Mesenchymal stem cell (in vitro differentiated cells and primary cell): Measurements from ENCODE around the gene USP7.

Source experiments
- DNase-seq: peaks from one replicate; pipeline ENCODE4 v3.0.0-alpha.2; 2013
- H2AFZ ChIP-seq: one replicate; pipeline ENCODE4 v1.6.1; 2013; ENCODE audit warnings: low read depth, mild to moderate bottlenecking, control low read depth, inconsistent platforms, low read length, moderate library complexity
- H2AK5ac ChIP-seq: 2 replicates; pipeline ENCODE4 v1.6.1; 2013; ENCODE audit warnings: low read length, moderate library complexity, mild to moderate bottlenecking, inconsistent platforms; ENCODE audit not compliant: severe bottlenecking
- H2BK120ac ChIP-seq: one replicate; pipeline ENCODE4 v1.6.1; 2013; ENCODE audit warnings: low read depth, mild to moderate bottlenecking, inconsistent platforms, low read length, moderate library complexity
- H2BK12ac ChIP-seq, 2 experiments: one replicate each; pipeline ENCODE4 v1.6.1; 2013; ENCODE audit warnings: inconsistent platforms in 2 of 2, low read length in 2 of 2, mild to moderate bottlenecking in 2 of 2, moderate library complexity in 2 of 2, control low read depth in 1 of 2
- H2BK15ac ChIP-seq: one replicate; pipeline ENCODE4 v1.6.1; 2013; ENCODE audit warnings: mild to moderate bottlenecking, low read depth, inconsistent platforms; ENCODE audit not compliant: poor library complexity, severe bottlenecking
- H2BK5ac ChIP-seq: 2 replicates; pipeline ENCODE4 v1.6.1; 2013; ENCODE audit warnings: low read depth, mild to moderate bottlenecking, low read length, control low read depth, inconsistent platforms; ENCODE audit not compliant: poor library complexity, severe bottlenecking
- H3K14ac ChIP-seq, 2 experiments: one replicate each; pipeline ENCODE4 v1.6.1; 2013; ENCODE audit warnings: inconsistent platforms in 2 of 2, low read length in 2 of 2, control low read depth in 1 of 2, mild to moderate bottlenecking in 1 of 2, moderate library complexity in 1 of 2
- H3K18ac ChIP-seq, 2 experiments: one replicate each; pipeline ENCODE4 v1.6.1; 2013; ENCODE audit warnings: inconsistent platforms in 2 of 2, low read length in 2 of 2, control low read depth in 1 of 2, low read depth in 1 of 2, mild to moderate bottlenecking in 1 of 2
- H3K23ac ChIP-seq, 2 experiments: one replicate each; pipeline ENCODE4 v1.6.1; 2013; ENCODE audit warnings: inconsistent platforms in 2 of 2, low read length in 2 of 2, mild to moderate bottlenecking in 2 of 2, moderate library complexity in 2 of 2, control low read depth in 1 of 2
- H3K27ac ChIP-seq: 2 replicates; pipeline ENCODE4 v1.5.1; 2013; ENCODE audit warnings: mild to moderate bottlenecking, moderate library complexity, low read length, control low read depth, inconsistent platforms; ENCODE audit not compliant: poor library complexity, severe bottlenecking
- H3K27me3 ChIP-seq, 2 experiments: 2 replicates each; pipeline versions ENCODE4 v1.6.1 to v1.7.0; 2013; ENCODE audit warnings: low read length in 2 of 2, mild to moderate bottlenecking in 2 of 2, moderate library complexity in 2 of 2, control low read depth in 1 of 2, inconsistent platforms in 1 of 2; ENCODE audit not compliant: control insufficient read depth in 1 of 2, insufficient read depth in 1 of 2
- H3K36me3 ChIP-seq, 2 experiments: 2 replicates each; pipeline versions ENCODE4 v1.6.1 to v1.7.0; 2013; ENCODE audit warnings: low read length in 2 of 2, control low read depth in 1 of 2, inconsistent platforms in 1 of 2, low read depth in 1 of 2, mild to moderate bottlenecking in 1 of 2; ENCODE audit not compliant: insufficient read depth in 2 of 2, control insufficient read depth in 1 of 2
- H3K4ac ChIP-seq, 2 experiments: one replicate each; pipeline ENCODE4 v1.6.1; 2013; ENCODE audit warnings: inconsistent platforms in 2 of 2, low read length in 2 of 2, mild to moderate bottlenecking in 2 of 2, moderate library complexity in 2 of 2, control low read depth in 1 of 2, low read depth in 1 of 2
- H3K4me1 ChIP-seq: 2 replicates; pipeline ENCODE4 v1.6.1; 2013; ENCODE audit warnings: low read depth, low read length, control low read depth; ENCODE audit not compliant: control insufficient read depth, insufficient read depth
- H3K4me2 ChIP-seq: 2 replicates; pipeline ENCODE4 v1.6.1; 2013; ENCODE audit warnings: low read length, mild to moderate bottlenecking, inconsistent platforms; ENCODE audit not compliant: poor library complexity, severe bottlenecking
- H3K4me3 ChIP-seq, 2 experiments: 2 replicates each; pipeline versions ENCODE4 v1.5.1 to v1.7.0; 2013; ENCODE audit warnings: low read length in 2 of 2, mild to moderate bottlenecking in 2 of 2, control low read depth in 1 of 2, low read depth in 1 of 2; ENCODE audit not compliant: insufficient read depth in 1 of 2
- H3K79me1 ChIP-seq: replicated peaks from 2 replicates; pipeline ENCODE4 v1.6.1; 2013; ENCODE audit warnings: mild to moderate bottlenecking, control low read depth, low read length, inconsistent platforms; ENCODE audit not compliant: poor library complexity, severe bottlenecking
- H3K9ac ChIP-seq: 2 replicates; pipeline ENCODE4 v1.7.0; 2013; ENCODE audit warnings: mild to moderate bottlenecking, low read length, moderate library complexity
- H3K9me3 ChIP-seq: 2 replicates; pipeline ENCODE4 v1.7.0; 2013; ENCODE audit warnings: mild to moderate bottlenecking, low read length; ENCODE audit not compliant: control insufficient read depth
- H4K8ac ChIP-seq: one replicate; pipeline ENCODE4 v1.6.1; 2013; ENCODE audit warnings: inconsistent platforms, mild to moderate bottlenecking, low read length, moderate library complexity
- H4K91ac ChIP-seq: one replicate; pipeline ENCODE4 v1.6.1; 2013; ENCODE audit warnings: mild to moderate bottlenecking, low read length, inconsistent platforms
- WGBS: methylation state at CpG from one replicate; pipeline ENCODE4 v1.1.7; 2013; ENCODE audit warnings: mixed read lengths; 5-methylcytosine and 5-hydroxymethylcytosine counted together

Gene USP7

DNA sequence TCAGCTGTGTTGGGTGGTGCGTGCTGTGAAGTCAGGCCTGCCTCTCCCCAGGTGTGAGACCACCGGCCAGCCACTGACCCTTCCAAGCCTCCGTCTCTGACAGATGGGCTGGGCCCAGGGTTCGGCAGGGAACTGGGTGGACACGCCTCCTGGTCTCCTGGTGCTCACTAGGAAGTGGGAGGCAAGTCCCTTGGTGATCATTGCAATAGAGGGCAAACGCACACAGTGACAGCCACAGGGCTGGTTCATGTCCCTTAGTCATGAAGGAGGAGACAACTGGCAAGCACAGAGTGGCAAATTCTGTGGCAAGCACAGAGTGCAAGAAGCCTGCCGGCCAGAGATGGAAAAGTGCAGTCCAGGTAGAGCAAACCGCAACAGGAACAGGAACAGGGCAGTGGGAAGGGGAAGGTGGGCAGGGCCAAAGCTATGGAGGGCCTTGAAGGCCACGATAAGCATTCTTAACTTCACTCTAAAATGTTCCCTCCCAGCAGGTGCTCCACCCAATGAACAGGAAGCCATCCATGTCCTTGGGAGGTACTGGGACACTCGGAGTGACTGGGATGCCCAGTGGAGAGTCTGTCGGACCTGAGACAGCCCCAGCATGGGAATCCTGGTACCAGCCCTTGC, 21.9 kb downstream of the USP7 start:
- no peaks in the 10 kb centered on the region for H3K27me3 ChIP-seq
- 92% methylated on average over 11 of the region's 11 CpGs for WGBS
- H2AFZ ChIP-seq = no peak overlapping the region
- no peak overlapping the region for H3K23ac ChIP-seq
- no peak overlapping the region for H3K14ac ChIP-seq
- no peak overlapping the region for H3K27ac ChIP-seq
- no peak overlapping the region for H2AK5ac ChIP-seq
- H2BK120ac ChIP-seq = no peak overlapping the region
- H2BK5ac ChIP-seq = no peak overlapping the region
- peaks cover 17% of the 10 kb centered on the region for H3K4me1 ChIP-seq
- no peak overlapping the region for H2BK12ac ChIP-seq
- H3K79me1 ChIP-seq = no peaks in the 10 kb centered on the region
- H4K91ac ChIP-seq = no peak overlapping the region
- H2BK15ac ChIP-seq = no peak overlapping the region
- H3K4me2 ChIP-seq = no peak overlapping the region
- no peak overlapping the region for H3K18ac ChIP-seq
- no peak overlapping the region for H3K9ac ChIP-seq
- no peaks in the 10 kb centered on the region for H3K36me3 ChIP-seq
- H4K8ac ChIP-seq = no peak overlapping the region
- no peaks in the 10 kb centered on the region for H3K9me3 ChIP-seq
- H3K4ac ChIP-seq = no peak overlapping the region
- DNase-seq = no peak
- no peak overlapping the region for H3K4me3 ChIP-seq

DNA sequence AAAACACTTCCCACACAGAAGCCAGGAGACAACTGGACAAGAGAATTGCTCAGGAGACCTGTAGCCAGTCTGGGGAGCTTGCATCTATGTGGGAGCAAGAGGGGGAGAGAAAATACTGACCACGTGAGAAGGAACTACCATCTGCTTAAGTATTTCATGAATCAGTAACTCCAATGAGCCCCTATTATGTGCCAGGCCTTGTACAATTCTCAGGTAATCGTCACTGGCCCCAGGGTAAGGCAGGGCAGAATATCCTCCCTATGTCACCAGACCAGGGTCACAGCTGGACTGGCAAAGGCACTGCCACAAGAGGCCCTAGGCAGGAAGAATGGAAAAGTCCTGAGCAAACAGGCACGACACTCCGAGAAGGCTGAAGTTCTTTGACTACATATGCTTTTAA, 25.9 kb downstream of the USP7 start:
- H2BK5ac ChIP-seq = no peak overlapping the region
- no peak overlapping the region for H4K8ac ChIP-seq
- H3K4ac ChIP-seq = no peak overlapping the region
- H2BK15ac ChIP-seq = no peak overlapping the region
- peaks cover 12% of the 10 kb centered on the region for H3K4me1 ChIP-seq
- no peak overlapping the region for H2AK5ac ChIP-seq
- H3K9ac ChIP-seq = no peak overlapping the region
- no peak overlapping the region for H3K23ac ChIP-seq
- H3K4me3 ChIP-seq = no peak overlapping the region
- no peak overlapping the region for H3K18ac ChIP-seq
- peaks cover 1% of the 10 kb centered on the region for H3K79me1 ChIP-seq
- H2BK120ac ChIP-seq = no peak overlapping the region
- DNase-seq = no peak
- no peak overlapping the region for H3K14ac ChIP-seq
- H3K36me3 ChIP-seq = no peaks in the 10 kb centered on the region
- H2BK12ac ChIP-seq = no peak overlapping the region
- no peak overlapping the region for H3K27ac ChIP-seq
- no peak overlapping the region for H3K4me2 ChIP-seq
- no peaks in the 10 kb centered on the region for H3K27me3 ChIP-seq
- 95% methylated on average over 2 of the region's 4 CpGs for WGBS
- no peak overlapping the region for H2AFZ ChIP-seq
- H3K9me3 ChIP-seq = no peaks in the 10 kb centered on the region
- no peak overlapping the region for H4K91ac ChIP-seq

DNA sequence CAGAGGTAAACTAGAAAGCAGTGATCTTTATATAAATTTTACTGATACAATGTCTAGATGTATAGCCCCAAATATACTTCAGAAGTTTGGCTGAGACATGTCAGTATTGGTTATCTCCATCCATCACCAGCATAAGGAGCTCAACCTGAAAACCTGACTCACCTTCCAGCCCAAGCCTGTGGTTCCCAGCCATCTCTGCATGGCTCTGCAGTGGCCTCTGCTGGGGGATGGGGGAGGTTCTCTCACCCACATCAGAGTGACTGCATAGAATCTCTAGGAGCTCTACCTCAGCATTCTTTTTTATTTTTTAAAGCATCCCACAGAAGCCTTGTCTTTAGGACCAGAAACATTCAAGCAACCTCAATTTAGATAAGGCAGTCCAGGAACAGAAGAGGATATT, 27.3 kb downstream of the USP7 start:
- H2BK5ac ChIP-seq = no peak overlapping the region
- no peak overlapping the region for H2BK15ac ChIP-seq
- H3K9me3 ChIP-seq = no peaks in the 10 kb centered on the region
- H3K9ac ChIP-seq = no peak overlapping the region
- peaks cover 1% of the 10 kb centered on the region for H3K79me1 ChIP-seq
- peak; percentile 53 for DNase-seq
- no peak overlapping the region for H4K8ac ChIP-seq
- H3K4me3 ChIP-seq = no peak overlapping the region
- H3K18ac ChIP-seq = no peak overlapping the region
- H2BK12ac ChIP-seq = no peak overlapping the region
- H4K91ac ChIP-seq = no peak overlapping the region
- H3K4ac ChIP-seq = no peak overlapping the region
- no peak overlapping the region for H2BK120ac ChIP-seq
- H3K27ac ChIP-seq = no peak overlapping the region
- H3K27me3 ChIP-seq = no peaks in the 10 kb centered on the region
- no peak overlapping the region for H3K23ac ChIP-seq
- no peak overlapping the region for H2AFZ ChIP-seq
- H2AK5ac ChIP-seq = no peak overlapping the region
- H3K14ac ChIP-seq = no peak overlapping the region
- peaks cover 6% of the 10 kb centered on the region for H3K4me1 ChIP-seq
- H3K4me2 ChIP-seq = no peak overlapping the region
- no peaks in the 10 kb centered on the region for H3K36me3 ChIP-seq

DNA sequence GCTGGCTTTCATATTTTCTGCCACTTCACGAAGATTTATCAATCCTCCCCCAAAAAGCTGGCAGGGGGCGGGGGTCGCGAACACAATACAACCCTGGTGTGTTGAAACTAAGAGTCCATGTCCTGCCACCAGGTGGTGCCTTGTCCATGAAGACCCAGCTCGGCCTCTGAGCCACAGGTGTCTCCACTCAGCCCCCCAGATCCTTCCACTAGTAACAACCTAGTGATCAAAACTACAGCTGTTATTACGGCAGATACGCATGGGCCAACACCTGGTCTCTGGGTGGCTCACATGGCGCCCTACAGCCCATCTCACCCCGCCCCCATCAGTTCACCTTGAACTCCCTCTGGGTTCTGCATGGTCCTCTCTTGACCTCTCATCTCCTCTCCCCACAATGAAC, 27.7 kb downstream of the USP7 start:
- Histone ChIP-seq H2BK12ac (no peak overlapping the region), H4K91ac (no peak overlapping the region), H2AFZ (no peak overlapping the region), H3K14ac (no peak overlapping the region), H3K9ac (no peak overlapping the region), H2BK15ac (no peak overlapping the region), H3K9me3 (no peaks in the 10 kb centered on the region), H3K4ac (no peak overlapping the region), H4K8ac (no peak overlapping the region), H3K27ac (no peak overlapping the region), H3K79me1 (peaks cover 1% of the 10 kb centered on the region), H2BK5ac (no peak overlapping the region), H3K36me3 (no peaks in the 10 kb centered on the region), H2BK120ac (no peak overlapping the region), H3K4me3 (no peak overlapping the region), H3K18ac (no peak overlapping the region), H3K4me2 (no peak overlapping the region), H2AK5ac (no peak overlapping the region), H3K4me1 (peaks cover 6% of the 10 kb centered on the region), H3K23ac (no peak overlapping the region), H3K27me3 (no peaks in the 10 kb centered on the region)
- WGBS = 82% methylated on average over 9 of the region's 9 CpGs
- no peak for DNase-seq
